HG03095 (cell line): ENCODE results near the gene ADGRV1.
"Not testable (repeated sequence)": the region's sequence is repeated elsewhere in the genome, so short reads cannot be mapped to it uniquely, and the experiment has no call there.

Source experiments
- ATAC-seq: cut with Tn5 transposase; IDR thresholded peaks from one replicate; pipeline ENCODE4 v1.9.1; 2021; ENCODE audit warnings: moderate library complexity; ENCODE audit not compliant: unreplicated experiment

ADGRV1 gene

GRCh38 chr5:90897618-90898017 is 339.0 kb downstream of the ADGRV1 start:
- ATAC-seq: no peak

GRCh38 chr5:90898326-90899013 is 339.9 kb downstream of the ADGRV1 start:
- ATAC-seq: no peak

GRCh38 chr5:90899014-90899604 is 340.5 kb downstream of the ADGRV1 start:
- ATAC-seq: no peak

GRCh38 chr5:90901261-90901660 is 342.7 kb downstream of the ADGRV1 start:
- no peak for ATAC-seq

- ATAC-seq: no peak
Observed at GRCh38 chr5:90902170-90902569, 343.6 kb downstream of the ADGRV1 start.

- ATAC-seq: no peak
Observed at GRCh38 chr5:90902651-90903386, 344.2 kb downstream of the ADGRV1 start.

GRCh38 chr5:90909101-90909503 is 350.5 kb downstream of the ADGRV1 start:
- ATAC-seq: no peak

- no peak for ATAC-seq
Observed at GRCh38 chr5:90909940-90910339, 351.3 kb downstream of the ADGRV1 start.

GRCh38 chr5:90911169-90911568 is 352.6 kb downstream of the ADGRV1 start:
- ATAC-seq: no peak

- ATAC-seq: no peak
Observed at GRCh38 chr5:90912476-90912875, 353.9 kb downstream of the ADGRV1 start.

GRCh38 chr5:90915393-90915792 is 356.8 kb downstream of the ADGRV1 start:
- no peak for ATAC-seq

GRCh38 chr5:90916947-90917800 is 358.6 kb downstream of the ADGRV1 start:
- ATAC-seq: no peak

GRCh38 chr5:90917928-90918668 is 359.5 kb downstream of the ADGRV1 start:
- ATAC-seq: no peak

GRCh38 chr5:90921418-90921973 is 362.9 kb downstream of the ADGRV1 start:
- no peak for ATAC-seq

- ATAC-seq: not testable (repeated sequence)
Observed at GRCh38 chr5:90924222-90924621, 365.6 kb downstream of the ADGRV1 start.

GRCh38 chr5:90929013-90929839 is 370.6 kb downstream of the ADGRV1 start:
- not testable (repeated sequence) for ATAC-seq

- no peak for ATAC-seq
Observed at GRCh38 chr5:90930062-90930461, 371.5 kb downstream of the ADGRV1 start.

GRCh38 chr5:90930756-90931431 is 372.3 kb downstream of the ADGRV1 start:
- no peak for ATAC-seq
